ENCODE data around the gene GRK5.

GRCh38 chr10:119450606-119451299 is 243.4 kb downstream of the GRK5 start:
- TF ChIP-seq CTCF (IDR thresholded peaks at IDR 0.05) (no peak), POLR2A (IDR thresholded peaks at IDR 0.05) (no peak)

Measured in Peyer's patch (tissue), 4 donors.